PC-9 (cell line): ENCODE data around the gene SPDYC.

Source experiments
- CTCF ChIP-seq: fragments of 200-600 bp; sonication (generic); conservative IDR thresholded peaks from 2 replicates; pipeline ENCODE4 v1.6.1; 2017; ENCODE audit warnings: mixed run types, antibody characterized with exemption, mild to moderate bottlenecking, moderate library complexity
- EZH2 ChIP-seq: fragments of 200-600 bp; sonication (generic); IDR thresholded peaks from 2 replicates; pipeline ENCODE4 v1.8.0; 2017; ENCODE audit warnings: antibody characterized with exemption, low read depth

GRCh38 chr11:65156256-65156655, 13.8 kb upstream of the SPDYC start:
- TF ChIP-seq CTCF = no peak
- TF ChIP-seq EZH2 = no peak
